HCT116 (cell line): Measurements from ENCODE around the gene C5AR1. TPM values are rescaled to one million over a fixed set of nuclear protein-coding genes. Genes with fewer than 3 reads are reported as not detected.
"Not testable (repeated sequence)": the region's sequence is repeated elsewhere in the genome, so short reads cannot be mapped to it uniquely, and the experiment has no call there.

ENCODE experiments used
- ATAC-seq: fragments of 200-7000 bp; cut with Tn5 transposase; 2 replicates; pipeline ENCODE4 v1.9.1; 2020; ENCODE audit warnings: mild to moderate bottlenecking, moderate library complexity
- Bru-seq: library from RNA; stranded (reverse); fragments of 400-500 nt; gene quantifications from one replicate; lab custom pipeline; 2021; lab: Mats Ljungman, UMichigan
- BruChase-seq, 2 experiments: library from RNA; stranded (reverse); fragments of 400-500 nt; gene quantifications; one replicate each; lab custom pipeline; 2021; lab: Mats Ljungman, UMichigan
- BruUV-seq: library from RNA; stranded (reverse); fragments of 400-500 nt; replicated peaks from 2 replicates; lab custom pipeline; 2021; lab: Mats Ljungman, UMichigan
- CTCF ChIA-PET: fragments of 300-600 bp; sonication (Branson Sonifier 250); formaldehyde crosslinking; loops from one replicate; lab custom pipeline; 2021; ENCODE audit warnings: antibody characterized with exemption; lab: Charles Lee
- POLR2A ChIA-PET: fragments of 300-600, 350-600 bp; sonication (Branson Sonifier 250); formaldehyde crosslinking; loops from one replicate; lab custom pipeline; 2021; ENCODE audit warnings: antibody characterized with exemption; lab: Charles Lee
- RAD21 ChIA-PET, 2 experiments: fragments of 300-600 bp; sonication (Branson Sonifier 250); formaldehyde crosslinking; loops; one replicate each; lab custom pipeline; 2023; ENCODE audit warnings: low total read pairs in 2 of 2; ENCODE audit not compliant: uncharacterized antibody in 2 of 2, unreplicated experiment in 2 of 2, low non-redundant PET in 1 of 2; lab: Charles Lee
- DNase-seq: peaks from one replicate; pipeline ENCODE4 v3.0.0-alpha.2; 2010; ENCODE audit warnings: low read depth, low spot score
- H2AFZ ChIP-seq: fragments of 200-600 bp; shearing (Covaris generic), sonication (generic); 2 replicates; pipeline ENCODE4 v1.6.1; 2017; ENCODE audit warnings: low read depth, mixed run types, mixed read lengths, antibody characterized with exemption, low read length; ENCODE audit not compliant: poor library complexity, severe bottlenecking
- H3K27ac ChIP-seq: 2 replicates; pipeline ENCODE4 v1.5.1; 2012; ENCODE audit warnings: low read depth, low read length
- H3K27me3 ChIP-seq: fragments of 200-600 bp; sonication (generic); 2 replicates; pipeline ENCODE4 v1.6.1; 2016; ENCODE audit warnings: mixed run types, low read length, mixed read lengths; ENCODE audit not compliant: insufficient read depth
- H3K36me3 ChIP-seq, 2 experiments: fragments of 200-500 bp in 1 of 2; fragments of 200-600 bp in 1 of 2; sonication (Bioruptor generic) in 1 of 2; sonication (generic) in 1 of 2; 2 replicates each; pipeline versions ENCODE4 v1.5.1 to v1.6.1; 2014 to 2016; ENCODE audit warnings: low read length in 2 of 2, inconsistent platforms in 1 of 2, mixed read lengths in 1 of 2, mixed run types in 1 of 2; ENCODE audit not compliant: insufficient read depth in 2 of 2, control insufficient read depth in 1 of 2
- H3K4me1 ChIP-seq, 2 experiments: fragments of 200-600 bp in 1 of 2; sonication (generic) in 1 of 2; 2 replicates each; pipeline versions ENCODE4 v1.5.1 to v1.6.1; 2012 to 2017; ENCODE audit warnings: low read length in 2 of 2, inconsistent platforms in 1 of 2, mild to moderate bottlenecking in 1 of 2, mixed read lengths in 1 of 2, mixed run types in 1 of 2, moderate library complexity in 1 of 2; ENCODE audit not compliant: insufficient read depth in 2 of 2, control insufficient read depth in 1 of 2
- H3K4me2 ChIP-seq: fragments of 200-600 bp; sonication (generic); 2 replicates; pipeline ENCODE4 v1.6.1; 2017; ENCODE audit warnings: mixed run types, low read length, mixed read lengths
- H3K4me3 ChIP-seq, 2 experiments: fragments of 200-600 bp in 1 of 2; sonication (generic) in 1 of 2; replicated peaks in 1 of 2; 2 replicates each; pipeline ENCODE4 v1.5.1; 2011 to 2016; ENCODE audit warnings: low read length in 2 of 2, control low read depth in 1 of 2, low read depth in 1 of 2, mild to moderate bottlenecking in 1 of 2, mixed read lengths in 1 of 2, mixed run types in 1 of 2
- H3K79me2 ChIP-seq: fragments of 200-600 bp; sonication (generic); 2 replicates; pipeline ENCODE4 v1.6.1; 2017; ENCODE audit warnings: mild to moderate bottlenecking, mixed run types, low read length, moderate library complexity, mixed read lengths; ENCODE audit not compliant: insufficient read depth
- H3K9ac ChIP-seq: fragments of 200-600 bp; sonication (generic); 2 replicates; pipeline ENCODE4 v1.6.1; 2016; ENCODE audit warnings: low read length, mixed read lengths
- H3K9me2 ChIP-seq: fragments of 200-600 bp; sonication (generic), shearing (Covaris generic); 2 replicates; pipeline ENCODE4 v1.6.1; 2017; ENCODE audit warnings: mixed run types, mild to moderate bottlenecking, moderate library complexity; ENCODE audit not compliant: insufficient read depth
- H3K9me3 ChIP-seq, 2 experiments: fragments of 200-500 bp in 1 of 2; fragments of 200-600 bp in 1 of 2; sonication (Bioruptor generic) in 1 of 2; sonication (generic) in 1 of 2; 2 replicates each; pipeline ENCODE4 v1.6.1; 2014 to 2017; ENCODE audit warnings: low read length in 2 of 2, mixed read lengths in 2 of 2, inconsistent platforms in 1 of 2, low read depth in 1 of 2, mild to moderate bottlenecking in 1 of 2, mixed run types in 1 of 2, moderate library complexity in 1 of 2; ENCODE audit not compliant: control insufficient read depth in 1 of 2, insufficient read depth in 1 of 2
- H4K20me1 ChIP-seq: fragments of 200-600 bp; sonication (generic), shearing (Covaris generic); 2 replicates; pipeline ENCODE4 v1.6.1; 2017; ENCODE audit warnings: mixed run types, mild to moderate bottlenecking, moderate library complexity; ENCODE audit not compliant: insufficient read depth
- EZH2 ChIP-seq: fragments of 200-600 bp; sonication (generic); IDR thresholded peaks from 2 replicates; pipeline ENCODE4 v1.6.1; 2017; ENCODE audit warnings: antibody characterized with exemption, mixed run types
- EZH2phosphoT487 ChIP-seq: fragments of 200-600 bp; IDR thresholded peaks from 2 replicates; pipeline ENCODE4 v1.6.1; 2018; ENCODE audit warnings: antibody characterized with exemption, borderline replicate concordance
- MAX ChIP-seq: IDR thresholded peaks from 2 replicates; pipeline ENCODE4 v1.6.1; 2012
- POLR2AphosphoS5 ChIP-seq: IDR thresholded peaks from 2 replicates; pipeline ENCODE4 v1.6.1; 2011; ENCODE audit warnings: mild to moderate bottlenecking, low read depth, low read length, moderate library complexity
- SP1 ChIP-seq: IDR thresholded peaks from 2 replicates; pipeline ENCODE4 v1.6.1; 2012; ENCODE audit warnings: low read depth
- SRF ChIP-seq: IDR thresholded peaks from 2 replicates; pipeline ENCODE4 v1.6.1; 2012; ENCODE audit warnings: low read depth
- ZFX ChIP-seq: fragments of 450-650 bp; IDR thresholded peaks from 2 replicates; pipeline ENCODE4 v1.6.1; 2017
- ZNF274 ChIP-seq: fragments of 200-500 bp; sonication (Bioruptor generic); IDR thresholded peaks from 2 replicates; pipeline ENCODE4 v1.6.1; 2014; ENCODE audit warnings: mild to moderate bottlenecking, low read depth, low read length, inconsistent platforms
- intact Hi-C: fragments of 100-400 bp; cut with micrococcal nuclease; formaldehyde crosslinking; loops from 2 replicates; pipeline ENCODE4 v1.10.0; 2022
- long read RNA-seq: library from polyadenylated mRNA; unstranded; transcript quantifications from one replicate; pipeline ENCODE4 v2.0.0, GENCODE V29; 2021; ENCODE audit not compliant: unreplicated experiment
- polyA plus RNA-seq: library from polyadenylated mRNA; unstranded; fragments of >200 nt; gene quantifications from 2 replicates; pipeline ENCODE4 v1.2.1, GENCODE V29; 2012; ENCODE audit warnings: missing spikeins
- total RNA-seq: library from RNA; stranded (reverse); gene quantifications from one replicate; pipeline ENCODE4 v1.2.1, GENCODE V29; 2021; ENCODE audit not compliant: unreplicated experiment

C5AR1 gene
- total RNA-seq: 6.5 TPM
- 2.8 and 3.0 TPM in 2 replicates for polyA plus RNA-seq
- percentile 53 among the genes with signal in this experiment for Bru-seq, nascent RNA
- BruChase-seq, experiment 1, labeled RNA remaining after a 6-hour chase: percentile 77 among the genes with signal in this experiment
- percentile 65 among the genes with signal in this experiment for BruChase-seq, experiment 2, labeled RNA remaining after a 2-hour chase
- long read RNA-seq, partial matches to known transcripts: 0 of 8 reads
- long read RNA-seq, other reads (novel, unspliced or antisense): 8 of 8 reads

GRCh38 chr19:47309608-47310007 is at the start of gene C5AR1:
TSS of gene C5AR1 (plus strand) at chr19:47309861. CDS start at chr19:47309896, 35 bp downstream.
- ATAC-seq: no peak
- ChIA-PET POLR2A (no interaction called here), CTCF (interaction anchor here (1.2 kb wide), 1 partner anchor 403 kb away, joined by 3 read pairs; no protein-coding TSS in a partner anchor), RAD21 (no interaction called here)
- no peak within 1 kb of the TSS for H3K27ac ChIP-seq
- H3K9ac ChIP-seq: no peak within 1 kb of the TSS
- H3K9me2 ChIP-seq: no peaks in the 10 kb centered on the region
- no TSS peak for BruUV-seq
- H3K4me2 ChIP-seq: no peak within 1 kb of the TSS
- no peaks in the 10 kb centered on the region for H3K27me3 ChIP-seq
- intact Hi-C loops: no loop called here
- no peaks in the 10 kb centered on the region for H4K20me1 ChIP-seq
- TF ChIP-seq MAX: no peak
- TF ChIP-seq EZH2phosphoT487: no peak
- no peak for TF ChIP-seq EZH2
- no peak for TF ChIP-seq ZFX
- TF ChIP-seq POLR2AphosphoS5: no peak
- no peak for TF ChIP-seq SRF
- H3K4me1 ChIP-seq: peaks cover 16 to 40% of the 10 kb centered on the region in 2 experiments
- no peak for DNase-seq
- H3K79me2 ChIP-seq: no peaks in the 10 kb centered on the region
- H3K9me3 ChIP-seq: no peaks in the 10 kb centered on the region
- H3K36me3 ChIP-seq: no peaks in the 10 kb centered on the region
- H3K4me3 ChIP-seq: no peak within 1 kb of the TSS
- no peak within 1 kb of the TSS for H2AFZ ChIP-seq

- RAD21 ChIA-PET: no interaction called here
- intact Hi-C loops: no loop called here
- peaks cover 27 to 42% of the 10 kb centered on the region in 2 experiments; a peak in 3 of 4 replicates for H3K36me3 ChIP-seq
- H4K20me1 ChIP-seq: no peaks in the 10 kb centered on the region
- no TSS peak for BruUV-seq
- H3K9ac ChIP-seq: no peak overlapping the region
- DNase-seq (no peak), ATAC-seq (no peak)
- H2AFZ ChIP-seq: no peak overlapping the region
- peaks cover 7 to 16% of the 10 kb centered on the region in 2 experiments; a peak in 3 of 4 replicates for H3K4me1 ChIP-seq
- H3K27me3 ChIP-seq: no peaks in the 10 kb centered on the region
- no peak overlapping the region for H3K4me2 ChIP-seq
- CTCF ChIA-PET: no interaction called here
- H3K27ac ChIP-seq: no peak overlapping the region
- H3K9me2 ChIP-seq: no peaks in the 10 kb centered on the region
- no peaks in the 10 kb centered on the region for H3K9me3 ChIP-seq
- peaks cover 27% of the 10 kb centered on the region for H3K79me2 ChIP-seq
- TF ChIP-seq EZH2 (no peak), ZNF274 (no peak), SP1 (no peak)
- POLR2A ChIA-PET: no interaction called here
- H3K4me3 ChIP-seq: no peak overlapping the region
Measured at GRCh38 chr19:47260476-47260875, 49.2 kb upstream of the C5AR1 start.

- DNase-seq, H3K9me3 ChIP-seq, H3K4me1 ChIP-seq, H3K9me2 ChIP-seq, H3K4me3 ChIP-seq, H4K20me1 ChIP-seq, POLR2A ChIA-PET, H3K4me2 ChIP-seq, H3K27me3 ChIP-seq, H2AFZ ChIP-seq, H3K9ac ChIP-seq, BruUV-seq, intact Hi-C loops, CTCF ChIA-PET, H3K27ac ChIP-seq, ATAC-seq: not testable (repeated sequence)
- RAD21 ChIA-PET: interaction anchor here in 1 of 2 experiments (0.7 kb wide), 1 partner anchor 50 kb away, joined by 3 read pairs; no protein-coding TSS in a partner anchor
- Histone ChIP-seq H3K79me2 (peaks cover 27% of the 10 kb centered on the region), H3K36me3 (peaks cover 30 to 42% of the 10 kb centered on the region in 2 experiments; a peak in 3 of 4 replicates)
Measured at GRCh38 chr19:47261946-47262793, 47.5 kb upstream of the C5AR1 start.
